ENCODE measurements around the gene GPATCH11. TPM values are rescaled to one million over a fixed set of nuclear protein-coding genes. Genes with fewer than 3 reads are reported as not detected.

Gene GPATCH11
- total RNA-seq, 1 experiment from 2014 or later = 5.5 TPM

- no peak for TF ChIP-seq CTCF (conservative IDR thresholded peaks at IDR 0.05)
- TF ChIP-seq EZH2 (IDR thresholded peaks at IDR 0.05; ENCODE audit: low read depth) = no peak
- Histone ChIP-seq H3K36me3 (ENCODE audit: low read depth) (peaks cover 25% of the 10 kb centered on the region; the same call in 1 of the 2 replicates), H3K79me2 (ENCODE audit: low read depth) (no peaks in the 10 kb centered on the region), H3K9me2 (ENCODE audit: insufficient read depth) (no peaks in the 10 kb centered on the region), H2AFZ (no peak overlapping the region), H3K27ac (no peak overlapping the region), H4K20me1 (ENCODE audit: insufficient read depth) (no peaks in the 10 kb centered on the region), H3F3A (ENCODE audit: insufficient read depth, low read depth) (no peaks in the 10 kb centered on the region), H3K4me2 (no peak overlapping the region), H3K4me3 (no peak overlapping the region), H3K27me3 (ENCODE audit: insufficient read depth, low read depth) (no peaks in the 10 kb centered on the region), H3K9me3 (ENCODE audit: insufficient read depth, low read depth) (no peaks in the 10 kb centered on the region), H3K4me1 (replicated peaks; ENCODE audit: insufficient read depth) (no peaks in the 10 kb centered on the region)
- BruUV-seq (replicated peaks) = no TSS peak
- intact Hi-C loops (cut with micrococcal nuclease; ENCODE audit: unreplicated experiment) = no loop called here
- ChIA-PET CTCF (no interaction called here), POLR2A (ENCODE audit: unreplicated experiment) (no interaction called here)
- no peak for DNase-seq
These were observed 31.6 kb upstream of the GPATCH11 start for GRCh38 chr2:37052600-37053332.

- no TSS peak for BruUV-seq (replicated peaks)
- peaks cover 22% of the 10 kb centered on the region; the same call in 1 of the 2 replicates for H3K36me3 ChIP-seq (ENCODE audit: low read depth)
- no peak overlapping the region for H2AFZ ChIP-seq
- H3K4me3 ChIP-seq = no peak overlapping the region
- H3F3A ChIP-seq (ENCODE audit: insufficient read depth, low read depth) = no peaks in the 10 kb centered on the region
- H3K9me3 ChIP-seq (ENCODE audit: insufficient read depth, low read depth) = no peaks in the 10 kb centered on the region
- DNase-seq = no peak
- no peaks in the 10 kb centered on the region for H4K20me1 ChIP-seq (ENCODE audit: insufficient read depth)
- H3K4me2 ChIP-seq = no peak overlapping the region
- CTCF ChIA-PET = no interaction called here
- H3K79me2 ChIP-seq (ENCODE audit: low read depth) = no peaks in the 10 kb centered on the region
- no peaks in the 10 kb centered on the region for H3K9me2 ChIP-seq (ENCODE audit: insufficient read depth)
- H3K27me3 ChIP-seq (ENCODE audit: insufficient read depth, low read depth) = no peaks in the 10 kb centered on the region
- no peak for TF ChIP-seq CTCF (conservative IDR thresholded peaks at IDR 0.05)
- TF ChIP-seq EZH2 (IDR thresholded peaks at IDR 0.05; ENCODE audit: low read depth) = no peak
- H3K4me1 ChIP-seq (replicated peaks; ENCODE audit: insufficient read depth) = no peaks in the 10 kb centered on the region
- H3K27ac ChIP-seq = no peak overlapping the region
- intact Hi-C loops (cut with micrococcal nuclease; ENCODE audit: unreplicated experiment) = no loop called here
- POLR2A ChIA-PET (ENCODE audit: unreplicated experiment) = no interaction called here
These were observed 24.5 kb upstream of the GPATCH11 start for GRCh38 chr2:37059841-37060240.

GRCh38 chr2:37060446-37060845 lies 23.9 kb upstream of the GPATCH11 start:
- Histone ChIP-seq H3F3A (ENCODE audit: insufficient read depth, low read depth) (no peaks in the 10 kb centered on the region; the same call in 1 of the 2 replicates), H3K9me3 (ENCODE audit: insufficient read depth, low read depth) (no peaks in the 10 kb centered on the region), H3K79me2 (ENCODE audit: low read depth) (no peaks in the 10 kb centered on the region), H3K27me3 (ENCODE audit: insufficient read depth, low read depth) (no peaks in the 10 kb centered on the region), H3K4me3 (no peak overlapping the region), H3K4me1 (replicated peaks; ENCODE audit: insufficient read depth) (no peaks in the 10 kb centered on the region), H4K20me1 (ENCODE audit: insufficient read depth) (no peaks in the 10 kb centered on the region), H3K36me3 (ENCODE audit: low read depth) (peaks cover 23% of the 10 kb centered on the region; the same call in 1 of the 2 replicates), H2AFZ (no peak overlapping the region), H3K27ac (no peak overlapping the region), H3K4me2 (no peak overlapping the region), H3K9me2 (ENCODE audit: insufficient read depth) (no peaks in the 10 kb centered on the region)
- DNase-seq = no peak
- ChIA-PET POLR2A (ENCODE audit: unreplicated experiment) (no interaction called here), CTCF (no interaction called here)
- intact Hi-C loops (cut with micrococcal nuclease; ENCODE audit: unreplicated experiment) = no loop called here
- no TSS peak for BruUV-seq (replicated peaks)
- TF ChIP-seq EZH2 (IDR thresholded peaks at IDR 0.05; ENCODE audit: low read depth) = no peak
- TF ChIP-seq CTCF (conservative IDR thresholded peaks at IDR 0.05) = no peak
